HepG2 (cell line): Measurements from ENCODE around the gene CTSA. TPM values are rescaled to one million over a fixed set of nuclear protein-coding genes. Genes with fewer than 3 reads are reported as not detected.

Experiments used
- ATAC-seq: fragments of 200-7000 bp; cut with Tn5 transposase; 3 replicates; pipeline ENCODE4 v1.9.1; 2020; ENCODE audit warnings: mild to moderate bottlenecking, moderate library complexity
- BruUV-seq: library from RNA; stranded (reverse); fragments of 400-500 nt; replicated peaks from 2 replicates; lab custom pipeline; 2021; lab: Mats Ljungman, UMichigan
- CTCF ChIA-PET: fragments of 300-600 bp; formaldehyde crosslinking; extraction: SDS; loops from one replicate; lab custom pipeline; 2021; ENCODE audit warnings: low total read pairs, inconsistent platforms, low intra/inter-chr PET ratio; lab: Yijun Ruan, JAX
- POLR2A ChIA-PET: fragments of 350-600 bp; sonication (Branson Sonifier 250); formaldehyde crosslinking; loops from one replicate; lab custom pipeline; 2020; ENCODE audit warnings: antibody characterized with exemption, inconsistent platforms; lab: Yijun Ruan, JAX
- DNase-seq: peaks from one replicate; pipeline ENCODE4 v3.0.0-alpha.2; 2015; ENCODE audit warnings: low spot score
- FAIRE-seq: peaks from 3 replicates; lab custom pipeline; 2011; peaks lifted over from hg19 to GRCh38; lab: Jason Lieb, UNC
- H2AFZ ChIP-seq: one replicate; pipeline ENCODE4 v1.6.1; 2011; ENCODE audit warnings: low read length, inconsistent platforms
- H3K27ac ChIP-seq: fragments of 300-600 bp; 3 replicates; pipeline ENCODE4 v1.8.0; 2011; ENCODE audit warnings: mixed run types, mild to moderate bottlenecking, mixed read lengths, low read length, inconsistent platforms; ENCODE audit not compliant: insufficient read depth; ENCODE audit errors: extremely low read length
- H3K27me3 ChIP-seq, 2 experiments: fragments of 200-600 bp in 1 of 2; 2 replicates in 1 of 2; 3 replicates in 1 of 2; pipeline versions ENCODE4 v1.6.0 to v1.8.0; 2011; ENCODE audit warnings: low read length in 2 of 2, mild to moderate bottlenecking in 2 of 2, moderate library complexity in 2 of 2, inconsistent platforms in 1 of 2; ENCODE audit not compliant: insufficient read depth in 2 of 2, control insufficient read depth in 1 of 2
- H3K36me3 ChIP-seq, 2 experiments: fragments of 200-600 bp in 1 of 2; replicated peaks in 1 of 2; 2 replicates in 1 of 2; 3 replicates in 1 of 2; pipeline versions ENCODE4 v1.5.1 to v1.8.0; 2011; ENCODE audit warnings: low read length in 2 of 2, inconsistent platforms in 1 of 2; ENCODE audit not compliant: insufficient read depth in 2 of 2, control insufficient read depth in 1 of 2
- H3K4me1 ChIP-seq: 2 replicates; pipeline ENCODE4 v1.5.1; 2012; ENCODE audit warnings: low read length, inconsistent platforms; ENCODE audit not compliant: insufficient read depth
- H3K4me2 ChIP-seq: 2 replicates; pipeline ENCODE4 v1.6.0; 2011; ENCODE audit warnings: low read depth, low read length, inconsistent platforms
- H3K4me3 ChIP-seq, 3 experiments: fragments of 200-600 bp in 1 of 3; sonication (generic), shearing (Covaris generic) in 1 of 3; replicated peaks in 1 of 3; 2 replicates each; pipeline ENCODE4 v1.5.1; 2011 to 2016; ENCODE audit warnings: low read length in 3 of 3, inconsistent platforms in 2 of 3, low read depth in 2 of 3, mild to moderate bottlenecking in 2 of 3, control low read depth in 1 of 3, mixed read lengths in 1 of 3; ENCODE audit not compliant: insufficient read depth in 1 of 3
- H3K79me2 ChIP-seq: one replicate; pipeline ENCODE4 v1.6.1; 2011; ENCODE audit warnings: low read length, inconsistent platforms; ENCODE audit not compliant: insufficient read depth
- H3K9ac ChIP-seq: 2 replicates; pipeline ENCODE4 v1.6.0; 2011; ENCODE audit warnings: mild to moderate bottlenecking, low read depth, low read length, inconsistent platforms; ENCODE audit not compliant: insufficient read depth
- H3K9me3 ChIP-seq: 2 replicates; pipeline ENCODE4 v1.5.1; 2012; ENCODE audit warnings: mild to moderate bottlenecking, low read length
- H4K20me1 ChIP-seq: 2 replicates; pipeline ENCODE4 v1.6.0; 2011; ENCODE audit warnings: inconsistent platforms, mild to moderate bottlenecking, low read length, moderate library complexity; ENCODE audit not compliant: insufficient read depth
- ATF7 ChIP-seq, 2 experiments: fragments of 450-650 bp in 1 of 2; sonication (generic) in 1 of 2; formaldehyde crosslinking in 1 of 2; IDR thresholded peaks; 2 replicates each; pipeline versions ENCODE4 v1.4.0 to v1.6.1; 2016 to 2020; ENCODE audit warnings: antibody characterized with exemption in 1 of 2, mild to moderate bottlenecking in 1 of 2, missing genetic modification reagents in 1 of 2
- CTCF ChIP-seq: sonication (generic); formaldehyde crosslinking; IDR thresholded peaks from 2 replicates; pipeline ENCODE4 v1.5.0; 2020; ENCODE audit warnings: mild to moderate bottlenecking, missing genetic modification reagents, moderate library complexity
- EED ChIP-seq: sonication (generic); formaldehyde crosslinking; IDR thresholded peaks from 2 replicates; pipeline ENCODE4 v1.5.0; 2020; ENCODE audit warnings: mild to moderate bottlenecking, missing genetic modification reagents
- GATAD2A ChIP-seq: IDR thresholded peaks from 2 replicates; pipeline ENCODE4 v1.6.1; 2016
- GTF2F1 ChIP-seq: fragments of 150-350 bp; IDR thresholded peaks from 2 replicates; pipeline ENCODE4 v1.6.1; 2014; ENCODE audit warnings: low read length
- HIVEP1 ChIP-seq: sonication (generic); formaldehyde crosslinking; IDR thresholded peaks from 2 replicates; pipeline ENCODE4 v1.4.0; 2020; ENCODE audit warnings: mild to moderate bottlenecking, missing genetic modification reagents
- HOXA3 ChIP-seq: sonication (generic); formaldehyde crosslinking; IDR thresholded peaks from 2 replicates; pipeline ENCODE4 v1.5.0; 2020; ENCODE audit warnings: missing genetic modification reagents
- KDM1A ChIP-seq: IDR thresholded peaks from 2 replicates; pipeline ENCODE4 v1.6.1; 2016; ENCODE audit warnings: missing compliant biosample characterization
- KDM5A ChIP-seq: fragments of 200-600 bp; sonication (generic); IDR thresholded peaks from 2 replicates; pipeline ENCODE4 v1.7.0; 2018; ENCODE audit warnings: antibody characterized with exemption, mild to moderate bottlenecking, low read length, borderline replicate concordance
- PITX1 ChIP-seq: sonication (generic); formaldehyde crosslinking; IDR thresholded peaks from 2 replicates; pipeline ENCODE4 v1.5.1; 2020; ENCODE audit warnings: mild to moderate bottlenecking, missing genetic modification reagents
- POLR2A ChIP-seq, 2 experiments: IDR thresholded peaks; 2 replicates each; pipeline ENCODE4 v1.6.1; 2011; ENCODE audit warnings: low read depth in 2 of 2, low read length in 2 of 2, mild to moderate bottlenecking in 1 of 2, moderate library complexity in 1 of 2; ENCODE audit not compliant: insufficient read depth in 1 of 2
- TRIM22 ChIP-seq: fragments of 450-650 bp; IDR thresholded peaks from 2 replicates; pipeline ENCODE4 v1.6.1; 2017
- ZBTB21 ChIP-seq: sonication (generic); formaldehyde crosslinking; IDR thresholded peaks from 2 replicates; pipeline ENCODE4 v1.4.0; 2020; ENCODE audit warnings: missing genetic modification reagents
- ZBTB38 ChIP-seq: sonication (generic); formaldehyde crosslinking; IDR thresholded peaks from 2 replicates; pipeline ENCODE4 v1.5.1; 2020; ENCODE audit warnings: mild to moderate bottlenecking, missing genetic modification reagents
- ZNF230 ChIP-seq: sonication (generic); formaldehyde crosslinking; IDR thresholded peaks from 2 replicates; pipeline ENCODE4 v1.4.0; 2020; ENCODE audit warnings: mild to moderate bottlenecking, missing genetic modification reagents
- ZNF281 ChIP-seq: sonication (generic); formaldehyde crosslinking; IDR thresholded peaks from 2 replicates; pipeline ENCODE4 v1.4.0; 2020; ENCODE audit warnings: missing genetic modification reagents, borderline replicate concordance
- ZNF562 ChIP-seq: sonication (generic); formaldehyde crosslinking; IDR thresholded peaks from 2 replicates; pipeline ENCODE4 v1.8.0; 2022; ENCODE audit warnings: missing genetic modification reagents, borderline replicate concordance
- ZNF569 ChIP-seq: sonication (generic); formaldehyde crosslinking; IDR thresholded peaks from 2 replicates; pipeline ENCODE4 v1.5.0; 2020; ENCODE audit warnings: mild to moderate bottlenecking, missing genetic modification reagents, moderate library complexity, borderline replicate concordance
- ZNF607 ChIP-seq: sonication (generic); formaldehyde crosslinking; IDR thresholded peaks from 2 replicates; pipeline ENCODE4 v1.5.1; 2020; ENCODE audit warnings: missing genetic modification reagents, mild to moderate bottlenecking, borderline replicate concordance
- ZNF792 ChIP-seq: IDR thresholded peaks from 2 replicates; pipeline ENCODE4 v1.6.1; 2016
- ZNF878 ChIP-seq: sonication (generic); formaldehyde crosslinking; IDR thresholded peaks from 2 replicates; pipeline ENCODE4 v1.8.1; 2023; ENCODE audit warnings: mild to moderate bottlenecking, missing genetic modification reagents, moderate library complexity
- WGBS: methylation state at CpG from one replicate; pipeline ENCODE4 v1.1.6; 2017; ENCODE audit warnings: low lambda C conversion rate; 5-methylcytosine and 5-hydroxymethylcytosine counted together
- in situ Hi-C: cut with HindIII; loops from 2 replicates; pipeline ENCODE4 v1.10.0; 2017; ENCODE audit warnings: low pct_unique_long_range_greater_than_20kb; ENCODE audit not compliant: extremely low pct_ligation_motif_present
- intact Hi-C: fragments of 100-400 bp; cut with micrococcal nuclease; formaldehyde crosslinking; loops from one replicate; pipeline ENCODE4 v1.10.0; 2022; ENCODE audit not compliant: unreplicated experiment
- polyA plus RNA-seq, 8 experiments: library from polyadenylated mRNA; depleted of rRNA in 3 of 8; stranded (reverse) in 7 of 8; unstranded in 1 of 8; fragments of >200 nt; fragmentation: Illumina TruSeq in 4 of 8; extraction: Trizol in 4 of 8; gene quantifications; 2 replicates each; pipeline versions ENCODE4 v1.2.1 to v1.2.3, GENCODE V29; 2011 to 2016; ENCODE audit warnings: low read depth in 4 of 8, missing spikeins in 1 of 8, mixed read lengths in 1 of 8; ENCODE audit not compliant: insufficient read depth in 1 of 8
- total RNA-seq, 5 experiments: library from RNA; depleted of rRNA; stranded (reverse); fragments of >200 nt; fragmentation: Illumina TruSeq; extraction: Trizol; gene quantifications; 2 replicates each; pipeline ENCODE4 v1.2.3, GENCODE V29; 2016; ENCODE audit warnings: low read depth in 1 of 5

CTSA gene
- total and polyA plus RNA-seq, 2 of the 13 experiments (the other 11 are each of a cell fraction or from before 2014, with no cell fraction given): 202 to 231 TPM

- H4K20me1 ChIP-seq: no peaks in the 10 kb centered on the region
- H3K9ac ChIP-seq: no peak overlapping the region
- peaks cover 50% of the 10 kb centered on the region for H3K4me1 ChIP-seq
- H3K36me3 ChIP-seq: no peaks in the 10 kb centered on the region
- no peak overlapping the region for H2AFZ ChIP-seq
- H3K27me3 ChIP-seq: no peaks in the 10 kb centered on the region
- no peaks in the 10 kb centered on the region for H3K9me3 ChIP-seq
- 37% methylated on average over 8 of the region's 8 CpGs for WGBS
- in situ Hi-C loops: no loop called here
- H3K27ac ChIP-seq: peak overlapping the region; percentile 21
- CTCF ChIA-PET: no interaction called here
- POLR2A ChIA-PET: interaction anchor here (1.0 to 8.8 kb wide), 12 partner anchors 9 to 64 kb away, joined by 4 to 164 read pairs (median 10); partner anchors contain the start of genes CTSA, NEURL2, PCIF1 and SPATA25
- peak; percentile 87 for DNase-seq
- H3K4me3 ChIP-seq: no peak overlapping the region
- intact Hi-C loops: loop anchor here (1.0 kb wide), 1 partner anchor 14 kb away; the partner anchor contains the start of genes CTSA and NEURL2
- BruUV-seq: no TSS peak
- peak; percentile 67 for ATAC-seq
- peak overlapping the region; percentile 4; the same call in 1 of the 2 replicates for H3K4me2 ChIP-seq
- FAIRE-seq: peak; percentile 21
- H3K79me2 ChIP-seq: no peaks in the 10 kb centered on the region
- TF ChIP-seq POLR2A (IDR thresholded peaks at IDR 0.05; ENCODE audit: insufficient read depth in 1 of 2, low read depth in 2 of 2, low read length in 2 of 2): peak in 1 of 2 experiments; percentile 59; a peak in 2 of 4 replicates
- TF ChIP-seq HOXA3: peak; percentile 64
- TF ChIP-seq ZNF562 (CRISPR knock-in tag): no peak
- no peak for TF ChIP-seq KDM5A
- TF ChIP-seq GATAD2A (CRISPR knock-in tag): 0 out of 2 replicates have a peak, but pooled peaks have one; percentile 44
- TF ChIP-seq ZNF878 (CRISPR knock-in tag): no peak
- TF ChIP-seq HIVEP1 (CRISPR knock-in tag): no peak
- 0 out of 2 replicates have a peak, but pooled peaks have one; percentile 9 for TF ChIP-seq ZNF607 (CRISPR knock-in tag)
- no peak for TF ChIP-seq EED (CRISPR knock-in tag)
- TF ChIP-seq ZNF281 (CRISPR knock-in tag): no peak
- TF ChIP-seq ZNF230 (CRISPR knock-in tag): no peak
- TF ChIP-seq TRIM22: no peak
- peak; percentile 16; the same call in 1 of the 2 replicates for TF ChIP-seq KDM1A
- TF ChIP-seq PITX1: no peak
- TF ChIP-seq ZNF569: no peak
- TF ChIP-seq CTCF (CRISPR knock-in tag): no peak
- TF ChIP-seq ZBTB38: no peak
- 0 out of 2 replicates have a peak, but pooled peaks have one; percentile 34 for TF ChIP-seq ZNF792 (CRISPR knock-in tag)
- peak; percentile 95 for TF ChIP-seq ZBTB21 (CRISPR knock-in tag)
- 0 out of 2 replicates have a peak, but pooled peaks have one; percentile 15 for TF ChIP-seq GTF2F1
- TF ChIP-seq ATF7 (IDR thresholded peaks at IDR 0.05): peak; percentile 99
- TF ChIP-seq ATF7 (CRISPR knock-in tag; IDR thresholded peaks at IDR 0.05): no peak; the same call in 1 of the 2 replicates
These were observed 14.5 kb downstream of the CTSA start for GRCh38 chr20:45905505-45906079.
